Heart left ventricle (tissue), 13 donors: ENCODE measurements around the gene CCR8.

ENCODE experiments used
- CTCF ChIP-seq, 12 donors: fragments of 200-600 bp; sonication (generic) in 4 of 12; IDR thresholded peaks; one replicate each; pipeline versions ENCODE4 v1.5.0 to v1.8.0; 2018 to 2022; ENCODE audit warnings: antibody characterized with exemption in 12 of 12, mild to moderate bottlenecking in 5 of 12
- POLR2A ChIP-seq, 2 donors: fragments of 450-650 bp; IDR thresholded peaks; one replicate each; pipeline ENCODE4 v1.6.1; 2017; ENCODE audit warnings: antibody characterized with exemption in 2 of 2, mild to moderate bottlenecking in 2 of 2, moderate library complexity in 2 of 2
- donor health status: ischemic (EF 13 %, LVEDD 7.1; RV severe dilation, severe dysfunction).
- donor health status: DM: no; HTN: yes; CAD: no.
- donor health status: DM: no; HTN: no; CAD: no.
- donor health status: ischemic (EF 25% LVEDD 6.9; RV normal size, moderate dysfunction).
- donor health status: ischemic (EF 25% LVEDD 5.7; RV mildly dilated, moderate dysfunction).
- donor health status: ischemic (EF 35%, LVEDD 5.7; RV mildly dilated, moderate dysfunction).
- donor health status: nonischemic (EF 11% LVEDD 7.7; RV severe dilation, severe dysfunction).
- donor health status: DM: yes; HTN: yes; CAD: no.
- donor health status: PGD.
- donor health status: ischemic (EF 29% LVEDD 5.4; RV normal size, mild dysfunction).
- donor health status: nonischemic (EF 23%, LVEDD 6.1; RV moderate dilation, normal function).

- TF ChIP-seq CTCF (IDR thresholded peaks at IDR 0.05) = no peak
- TF ChIP-seq POLR2A (IDR thresholded peaks at IDR 0.05) = no peak
Observed at GRCh38 chr3:39296197-39297077, 33.1 kb upstream of the CCR8 start.
